Effector memory CD8-positive, alpha-beta T cell (primary cell): ENCODE data around the gene TAMALIN.

Source experiments
- ATAC-seq: fragments of 150-1000 bp; cut with Tn5 transposase; replicated peaks from 2 replicates; pipeline ENCODE4 v1.10.0; 2021; ENCODE audit warnings: mild to moderate bottlenecking, moderate library complexity
- DNase-seq, 3 experiments: peaks; one replicate each; pipeline ENCODE4 v3.0.0; 2021
- H3K27ac Mint-ChIP-seq, 2 donors: one replicate each; pipeline ENCODE4 v1.8.0; 2022; ENCODE audit warnings: mild to moderate bottlenecking in 2 of 2, mixed read lengths in 2 of 2, moderate library complexity in 2 of 2
- H3K27me3 Mint-ChIP-seq, 2 donors: one replicate each; pipeline ENCODE4 v1.8.0; 2022; ENCODE audit warnings: mixed read lengths in 2 of 2
- H3K36me3 Mint-ChIP-seq: one replicate; pipeline ENCODE4 v1.8.0; 2022; ENCODE audit warnings: mild to moderate bottlenecking, moderate library complexity, mixed read lengths; ENCODE audit not compliant: insufficient read depth
- H3K4me1 Mint-ChIP-seq, 2 donors: one replicate each; pipeline ENCODE4 v1.8.0; 2022; ENCODE audit warnings: low read depth in 2 of 2, mixed read lengths in 2 of 2
- H3K4me3 Mint-ChIP-seq, 2 donors: one replicate each; pipeline ENCODE4 v1.8.0; 2022; ENCODE audit warnings: mild to moderate bottlenecking in 2 of 2, mixed read lengths in 2 of 2, moderate library complexity in 2 of 2
- H3K9me3 Mint-ChIP-seq, 2 donors: one replicate each; pipeline ENCODE4 v1.8.0; 2022; ENCODE audit warnings: mixed read lengths in 2 of 2

TAMALIN gene

DNA sequence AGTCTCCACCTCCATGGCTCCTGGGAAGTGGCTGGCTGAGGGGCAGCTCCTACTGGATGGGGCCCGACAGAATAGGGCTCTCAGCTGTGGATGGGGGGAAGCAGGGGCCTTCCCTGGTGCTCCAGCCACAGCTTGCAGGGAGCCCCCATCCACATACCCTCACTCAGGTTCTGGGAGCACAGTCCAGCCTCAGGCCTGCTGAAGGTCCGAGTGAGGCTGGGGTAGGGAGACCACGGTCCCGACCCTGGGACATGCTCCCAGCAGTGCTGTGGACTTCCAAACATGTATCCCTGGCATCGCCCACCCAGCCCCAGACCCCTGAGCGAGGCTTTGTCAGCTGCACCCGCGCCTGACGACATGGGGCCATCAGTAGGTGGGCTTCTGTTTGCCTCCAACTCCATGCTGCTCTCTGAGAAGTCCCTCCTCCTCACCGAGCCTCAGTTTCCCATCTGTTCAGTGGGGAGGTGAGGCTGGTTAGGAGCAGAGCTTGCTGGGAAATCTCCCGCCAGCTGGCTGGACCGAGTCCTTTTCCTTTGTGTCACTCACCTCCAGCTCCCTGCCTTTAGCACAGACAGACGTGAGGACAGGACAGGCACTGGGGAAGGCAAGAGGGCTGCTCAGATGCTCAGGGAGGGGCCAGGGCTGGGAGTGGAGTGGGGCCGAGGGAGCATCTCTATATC lies 53.9 kb downstream of the TAMALIN start:
- peaks cover 9% of the 10 kb centered on the region for H3K36me3 Mint-ChIP-seq
- no peak overlapping the region for H3K27ac Mint-ChIP-seq
- peaks cover 0 to 4% of the 10 kb centered on the region in 2 donors for H3K4me1 Mint-ChIP-seq
- DNase-seq (no peak), ATAC-seq (no peak)
- H3K27me3 Mint-ChIP-seq, result peaks cover 19 to 24% of the 10 kb centered on the region in 2 donors
- no peaks in the 10 kb centered on the region for H3K9me3 Mint-ChIP-seq
- no peak overlapping the region for H3K4me3 Mint-ChIP-seq

GRCh38 chr12:52061470-52062166 lies 54.9 kb downstream of the TAMALIN start:
- Mint-ChIP-seq H3K4me3 (no peak overlapping the region), H3K36me3 (peaks cover 9% of the 10 kb centered on the region), H3K27ac (no peak overlapping the region), H3K4me1 (peaks cover 0 to 4% of the 10 kb centered on the region in 2 donors), H3K9me3 (no peaks in the 10 kb centered on the region), H3K27me3 (peaks cover 23 to 34% of the 10 kb centered on the region in 2 donors)
- DNase-seq, result no peak
- ATAC-seq, result no peak

GRCh38 chr12:52062167-52063081 lies 55.7 kb downstream of the TAMALIN start:
- H3K27ac Mint-ChIP-seq, result no peak overlapping the region
- DNase-seq, result no peak
- H3K4me1 Mint-ChIP-seq, result peaks cover 0 to 4% of the 10 kb centered on the region in 2 donors
- H3K27me3 Mint-ChIP-seq, result peaks cover 23 to 34% of the 10 kb centered on the region in 2 donors
- H3K36me3 Mint-ChIP-seq, result peaks cover 2% of the 10 kb centered on the region
- ATAC-seq, result no peak
- no peaks in the 10 kb centered on the region for H3K9me3 Mint-ChIP-seq
- no peak overlapping the region for H3K4me3 Mint-ChIP-seq

GRCh38 chr12:52063082-52063924 lies 56.6 kb downstream of the TAMALIN start:
- H3K27me3 Mint-ChIP-seq, result peaks cover 23 to 34% of the 10 kb centered on the region in 2 donors
- H3K36me3 Mint-ChIP-seq, result no peaks in the 10 kb centered on the region
- no peaks in the 10 kb centered on the region for H3K9me3 Mint-ChIP-seq
- no peak overlapping the region for H3K4me3 Mint-ChIP-seq
- no peak for ATAC-seq
- no peak for DNase-seq
- H3K27ac Mint-ChIP-seq, result no peak overlapping the region
- peaks cover 0 to 4% of the 10 kb centered on the region in 2 donors for H3K4me1 Mint-ChIP-seq

GRCh38 chr12:52063981-52064649 lies 57.4 kb downstream of the TAMALIN start:
- H3K27ac Mint-ChIP-seq, result no peak overlapping the region
- DNase-seq (no peak), ATAC-seq (no peak)
- peaks cover 3% of the 10 kb centered on the region for H3K36me3 Mint-ChIP-seq
- peaks cover 23 to 34% of the 10 kb centered on the region in 2 donors for H3K27me3 Mint-ChIP-seq
- peaks cover 0 to 6% of the 10 kb centered on the region in 2 donors for H3K4me1 Mint-ChIP-seq
- H3K4me3 Mint-ChIP-seq, result no peak overlapping the region
- H3K9me3 Mint-ChIP-seq, result no peaks in the 10 kb centered on the region
